ENCODE data around the gene SKAP1. TPM values are rescaled to one million over a fixed set of nuclear protein-coding genes. Genes with fewer than 3 reads are reported as not detected.

SKAP1 gene
- total and polyA plus RNA-seq, 9 donors: 0.30 to 6.0 (median 2.4) TPM; not detected in 1

GRCh38 chr17:48276776-48277175 lies 153.2 kb downstream of the SKAP1 start:
- WGBS, 3 donors: 84 to 89% (median 87%) methylated on average over 1 of the region's 1 CpG
- Histone ChIP-seq H3K9me3 (no peaks in the 10 kb centered on the region), H3K27me3 (no peaks in the 10 kb centered on the region), H3K27ac (no peak overlapping the region), H3K4me3 (no peak overlapping the region), H3K36me3 (no peaks in the 10 kb centered on the region), H3K4me1 (ENCODE audit: insufficient read depth) (no peaks in the 10 kb centered on the region)
- intact Hi-C loops (cut with DNase I): no loop called here
- TF ChIP-seq EP300 (IDR thresholded peaks at IDR 0.05): no peak
- no peak for TF ChIP-seq CTCF (IDR thresholded peaks at IDR 0.05)
- TF ChIP-seq POLR2A (IDR thresholded peaks at IDR 0.05): no peak
- DNase-seq: no peak

- Histone ChIP-seq H3K36me3 (no peaks in the 10 kb centered on the region), H3K4me1 (ENCODE audit: insufficient read depth) (no peaks in the 10 kb centered on the region), H3K9me3 (no peaks in the 10 kb centered on the region), H3K4me3 (no peak overlapping the region), H3K27ac (no peak overlapping the region), H3K27me3 (no peaks in the 10 kb centered on the region)
- DNase-seq: no peak
- intact Hi-C loops (cut with DNase I): no loop called here
- TF ChIP-seq CTCF (IDR thresholded peaks at IDR 0.05): no peak
- no peak for TF ChIP-seq POLR2A (IDR thresholded peaks at IDR 0.05)
- TF ChIP-seq EP300 (IDR thresholded peaks at IDR 0.05): no peak
- 33 to 66% (median 57%) methylated on average over 2 of the region's 2 CpGs for WGBS, 3 donors
Measured at GRCh38 chr17:48270899-48271298, 159.1 kb downstream of the SKAP1 start.

- Histone ChIP-seq H3K27ac (no peak overlapping the region), H3K27me3 (no peaks in the 10 kb centered on the region), H3K4me1 (ENCODE audit: insufficient read depth) (no peaks in the 10 kb centered on the region), H3K36me3 (no peaks in the 10 kb centered on the region), H3K9me3 (no peaks in the 10 kb centered on the region), H3K4me3 (no peak overlapping the region)
- TF ChIP-seq CTCF (IDR thresholded peaks at IDR 0.05) (no peak), EP300 (IDR thresholded peaks at IDR 0.05) (no peak), POLR2A (IDR thresholded peaks at IDR 0.05) (no peak)
- intact Hi-C loops (cut with DNase I): no loop called here
- 23 to 59% (median 34%) methylated on average over 1 of the region's 1 CpG for WGBS, 3 donors
- no peak for DNase-seq
Measured at GRCh38 chr17:48269209-48269608, 160.8 kb downstream of the SKAP1 start.

GRCh38 chr17:48263731-48264035 lies 166.3 kb downstream of the SKAP1 start:
- TF ChIP-seq EP300 (IDR thresholded peaks at IDR 0.05) (no peak), CTCF (IDR thresholded peaks at IDR 0.05) (no peak), POLR2A (IDR thresholded peaks at IDR 0.05) (no peak)

More at GRCh38 chr17:48263731-48264035, 166.3 kb downstream of the SKAP1 start:
- no peak overlapping the region for H3K27ac ChIP-seq
- no peak overlapping the region for H3K4me3 ChIP-seq
- H3K9me3 ChIP-seq: no peaks in the 10 kb centered on the region
- no peaks in the 10 kb centered on the region for H3K27me3 ChIP-seq
- 52 to 69% (median 63%) methylated on average over 8 of the region's 8 CpGs for WGBS, 3 donors
- no peak for DNase-seq
- intact Hi-C loops (cut with DNase I): no loop called here
- H3K36me3 ChIP-seq: no peaks in the 10 kb centered on the region
- no peaks in the 10 kb centered on the region for H3K4me1 ChIP-seq (ENCODE audit: insufficient read depth)

All from ovary (tissue), 9 donors.